GM23338 (cell line): Measurements from ENCODE around the gene ANKK1. TPM values are rescaled to one million over a fixed set of nuclear protein-coding genes. Genes with fewer than 3 reads are reported as not detected.
A peak's percentile ranks its signal among the peaks of the same experiment; 100 is the strongest.

Experiments used
- ATAC-seq: fragments of 200-7000 bp; cut with Tn5 transposase; 3 replicates; pipeline ENCODE4 v1.9.1; 2020
- DNase-seq: peaks from one replicate; pipeline ENCODE4 v3.0.0-alpha.2; 2015; ENCODE audit warnings: low spot score
- H2AFZ ChIP-seq: fragments of 200-600 bp; sonication (generic); 2 replicates; pipeline ENCODE4 v1.8.0; 2016; ENCODE audit warnings: antibody characterized with exemption, mild to moderate bottlenecking, moderate library complexity
- H3F3A ChIP-seq: fragments of 200-600 bp; sonication (generic); replicated peaks from 2 replicates; pipeline ENCODE4 v1.8.0; 2017; ENCODE audit warnings: antibody characterized with exemption, mixed run types, low read depth
- H3K27ac ChIP-seq: fragments of 200-600 bp; sonication (generic); 2 replicates; pipeline ENCODE4 v1.6.1; 2016; ENCODE audit warnings: low read depth
- H3K27me3 ChIP-seq: fragments of 200-600 bp; sonication (generic); 2 replicates; pipeline ENCODE4 v1.8.0; 2016; ENCODE audit warnings: mild to moderate bottlenecking, mixed run types, moderate library complexity; ENCODE audit not compliant: insufficient read depth
- H3K36me3 ChIP-seq: fragments of 200-600 bp; sonication (generic); 2 replicates; pipeline ENCODE4 v1.8.0; 2016; ENCODE audit warnings: mild to moderate bottlenecking; ENCODE audit not compliant: insufficient read depth
- H3K4me1 ChIP-seq: fragments of 200-600 bp; sonication (generic); 2 replicates; pipeline ENCODE4 v1.8.0; 2016; ENCODE audit warnings: mild to moderate bottlenecking, moderate library complexity; ENCODE audit not compliant: insufficient read depth
- H3K4me2 ChIP-seq: fragments of 200-600 bp; sonication (generic); 2 replicates; pipeline ENCODE4 v1.7.1; 2017; ENCODE audit warnings: mixed run types
- H3K4me3 ChIP-seq: fragments of 200-600 bp; sonication (generic); 2 replicates; pipeline ENCODE4 v1.6.1; 2016; ENCODE audit warnings: mixed run types
- H3K79me2 ChIP-seq: fragments of 200-600 bp; sonication (generic); replicated peaks from 2 replicates; pipeline ENCODE4 v1.8.0; 2017; ENCODE audit warnings: mild to moderate bottlenecking; ENCODE audit not compliant: insufficient read depth
- H3K9me2 ChIP-seq: fragments of 200-600 bp; sonication (generic); 2 replicates; pipeline ENCODE4 v1.8.0; 2017; ENCODE audit not compliant: insufficient read depth
- H4K20me1 ChIP-seq: fragments of 200-600 bp; sonication (generic); replicated peaks from 2 replicates; pipeline ENCODE4 v1.8.0; 2017; ENCODE audit warnings: mild to moderate bottlenecking; ENCODE audit not compliant: insufficient read depth
- H3K27ac Mint-ChIP-seq: 2 replicates; pipeline ENCODE4 v1.8.0; 2020; ENCODE audit warnings: inconsistent platforms, mild to moderate bottlenecking, moderate library complexity, mixed read lengths
- H3K27me3 Mint-ChIP-seq: 3 replicates; pipeline ENCODE4 v1.8.0; 2022; ENCODE audit warnings: low read depth, mild to moderate bottlenecking, moderate library complexity, mixed read lengths, inconsistent platforms; ENCODE audit not compliant: insufficient read depth, poor library complexity
- H3K36me3 Mint-ChIP-seq: 3 replicates; pipeline ENCODE4 v1.8.0; 2021; ENCODE audit warnings: low read depth, mild to moderate bottlenecking, inconsistent platforms, moderate library complexity, mixed read lengths
- H3K4me1 Mint-ChIP-seq: 3 replicates; pipeline ENCODE4 v1.8.0; 2020; ENCODE audit warnings: mild to moderate bottlenecking, inconsistent platforms, mixed read lengths
- H3K4me3 Mint-ChIP-seq: 3 replicates; pipeline ENCODE4 v1.8.0; 2021; ENCODE audit warnings: moderate library complexity, mild to moderate bottlenecking, inconsistent platforms, mixed read lengths
- H3K9me3 Mint-ChIP-seq: 3 replicates; pipeline ENCODE4 v1.8.0; 2020; ENCODE audit warnings: moderate library complexity, mild to moderate bottlenecking, inconsistent platforms, mixed read lengths
- CTCF ChIP-seq, 2 experiments: fragments of 200-600 bp in 1 of 2; sonication (generic) in 1 of 2; conservative IDR thresholded peaks; 2 replicates each; pipeline versions ENCODE4 v1.5.1 to v1.6.1; 2016 to 2017; ENCODE audit warnings: antibody characterized with exemption in 2 of 2, low read depth in 2 of 2, mild to moderate bottlenecking in 2 of 2, moderate library complexity in 1 of 2
- ETS1 ChIP-seq: IDR thresholded peaks from 2 replicates; pipeline ENCODE4 v1.6.1; 2016; ENCODE audit warnings: antibody characterized with exemption
- EZH2 ChIP-seq: fragments of 200-600 bp; sonication (generic); IDR thresholded peaks from one replicate; pipeline ENCODE4 v1.8.0; 2017; ENCODE audit warnings: antibody characterized with exemption, mild to moderate bottlenecking, low read depth; ENCODE audit not compliant: unreplicated experiment
- EZH2phosphoT487 ChIP-seq: fragments of 200-600 bp; sonication (generic); IDR thresholded peaks from one replicate; pipeline ENCODE4 v1.8.1; 2018; ENCODE audit warnings: antibody characterized with exemption; ENCODE audit not compliant: unreplicated experiment
- JUNB ChIP-seq: IDR thresholded peaks from one replicate; pipeline ENCODE4 v1.6.1; 2016; ENCODE audit warnings: antibody characterized with exemption; ENCODE audit not compliant: unreplicated experiment
- NANOG ChIP-seq: IDR thresholded peaks from 2 replicates; pipeline ENCODE4 v1.6.1; 2016; ENCODE audit warnings: antibody characterized with exemption, borderline replicate concordance
- POLR2AphosphoS5 ChIP-seq: IDR thresholded peaks from 2 replicates; pipeline ENCODE4 v1.6.1; 2016; ENCODE audit warnings: antibody characterized with exemption, low read depth
- REST ChIP-seq: IDR thresholded peaks from one replicate; pipeline ENCODE4 v1.6.1; 2018; ENCODE audit warnings: antibody characterized with exemption; ENCODE audit not compliant: unreplicated experiment
- STAT1 ChIP-seq: IDR thresholded peaks from one replicate; pipeline ENCODE4 v1.6.1; 2016; ENCODE audit warnings: antibody characterized with exemption; ENCODE audit not compliant: unreplicated experiment
- ZNF114 ChIP-seq: fragments of 250-450 bp; sonication (Bioruptor Pico); IDR thresholded peaks from 2 replicates; pipeline ENCODE4 v1.5.0; 2020; ENCODE audit warnings: mild to moderate bottlenecking, moderate library complexity
- ZNF331 ChIP-seq: fragments of 250-450 bp; sonication (Bioruptor Pico); IDR thresholded peaks from 2 replicates; pipeline ENCODE4 v1.5.0; 2020; ENCODE audit warnings: low read depth, mild to moderate bottlenecking, moderate library complexity
- polyA plus RNA-seq: library from polyadenylated mRNA; unstranded; fragments of >200 nt; fragmentation: Nextera tagmentation; extraction: Ambion mirVana; gene quantifications from 2 replicates; pipeline ENCODE4 v1.2.1, GENCODE V29; 2016
- total RNA-seq: library from RNA; depleted of rRNA; stranded (reverse); fragments of >200 nt; shearing (Covaris generic); gene quantifications from 2 replicates; pipeline ENCODE4 v1.2.3, GENCODE V29; 2014
- TF ChIP-seq, protein P1 (sequence below): fragments of 250-450 bp; sonication (Bioruptor Pico); IDR thresholded peaks from 2 replicates; pipeline ENCODE4 v1.5.0; 2020; ENCODE audit warnings: mild to moderate bottlenecking, moderate library complexity

Gene ANKK1
- total and polyA plus RNA-seq, 2 experiments from 2014 or later, result 0.08 to 0.14 TPM

DNA sequence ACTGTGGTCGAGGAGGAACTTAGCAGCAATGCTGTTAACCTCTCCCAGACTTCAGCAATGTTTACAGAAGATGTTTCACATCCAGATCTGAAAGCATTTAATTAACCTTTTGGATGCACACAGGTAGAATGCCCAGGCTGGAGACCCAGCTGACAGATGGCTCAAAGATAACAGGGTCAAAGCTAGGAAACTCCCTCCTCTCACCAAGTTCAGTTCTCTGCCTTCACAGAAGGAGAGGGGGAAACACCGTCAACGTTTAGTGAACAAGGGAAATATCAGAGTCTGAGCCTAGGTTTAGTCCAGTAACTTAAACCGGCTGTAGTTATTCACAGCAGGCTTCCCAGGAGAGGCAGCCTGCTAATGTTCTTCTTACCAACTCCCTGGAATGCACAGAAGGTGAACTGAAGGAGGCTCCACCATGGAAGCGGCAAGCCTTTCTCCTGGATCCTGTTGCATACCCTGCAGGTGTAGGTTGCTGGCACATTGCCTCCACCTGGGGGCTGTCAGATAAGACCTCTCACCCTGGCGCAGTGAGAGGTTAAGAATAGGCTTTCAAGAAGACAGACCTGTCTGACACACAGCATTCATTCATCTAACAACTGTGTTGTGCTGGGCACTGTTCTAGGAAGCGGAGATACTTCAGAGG lies 23.5 kb upstream of the ANKK1 start:
- Histone ChIP-seq H3K79me2 (no peaks in the 10 kb centered on the region), H3F3A (no peaks in the 10 kb centered on the region), H3K4me2 (no peak overlapping the region), H3K4me1 (no peaks in the 10 kb centered on the region), H3K36me3 (no peaks in the 10 kb centered on the region), H3K9me2 (peaks cover 5% of the 10 kb centered on the region; the same call in 1 of the 2 replicates), H4K20me1 (no peaks in the 10 kb centered on the region), H3K27ac (no peak overlapping the region), H3K27me3 (no peaks in the 10 kb centered on the region), H3K4me3 (no peak overlapping the region), H2AFZ (no peak overlapping the region)
- ATAC-seq, result peak; percentile 39
- Mint-ChIP-seq H3K4me3 (no peak overlapping the region), H3K27me3 (no peaks in the 10 kb centered on the region), H3K9me3 (no peaks in the 10 kb centered on the region), H3K36me3 (no peaks in the 10 kb centered on the region), H3K27ac (no peak overlapping the region), H3K4me1 (peaks cover 10% of the 10 kb centered on the region)
- peak; percentile 7 for DNase-seq
- TF ChIP-seq ETS1 (no peak), EZH2 (no peak), REST (no peak), ZNF114 (CRISPR knock-in tag) (no peak), STAT1 (no peak), JUNB (no peak), POLR2AphosphoS5 (no peak), CTCF (conservative IDR thresholded peaks at IDR 0.05; ENCODE audit: low read depth in 2 of 2) (no peak), NANOG (no peak), EZH2phosphoT487 (no peak), ZNF331 (CRISPR knock-in tag) (no peak)
- TF ChIP-seq, protein P1, sequence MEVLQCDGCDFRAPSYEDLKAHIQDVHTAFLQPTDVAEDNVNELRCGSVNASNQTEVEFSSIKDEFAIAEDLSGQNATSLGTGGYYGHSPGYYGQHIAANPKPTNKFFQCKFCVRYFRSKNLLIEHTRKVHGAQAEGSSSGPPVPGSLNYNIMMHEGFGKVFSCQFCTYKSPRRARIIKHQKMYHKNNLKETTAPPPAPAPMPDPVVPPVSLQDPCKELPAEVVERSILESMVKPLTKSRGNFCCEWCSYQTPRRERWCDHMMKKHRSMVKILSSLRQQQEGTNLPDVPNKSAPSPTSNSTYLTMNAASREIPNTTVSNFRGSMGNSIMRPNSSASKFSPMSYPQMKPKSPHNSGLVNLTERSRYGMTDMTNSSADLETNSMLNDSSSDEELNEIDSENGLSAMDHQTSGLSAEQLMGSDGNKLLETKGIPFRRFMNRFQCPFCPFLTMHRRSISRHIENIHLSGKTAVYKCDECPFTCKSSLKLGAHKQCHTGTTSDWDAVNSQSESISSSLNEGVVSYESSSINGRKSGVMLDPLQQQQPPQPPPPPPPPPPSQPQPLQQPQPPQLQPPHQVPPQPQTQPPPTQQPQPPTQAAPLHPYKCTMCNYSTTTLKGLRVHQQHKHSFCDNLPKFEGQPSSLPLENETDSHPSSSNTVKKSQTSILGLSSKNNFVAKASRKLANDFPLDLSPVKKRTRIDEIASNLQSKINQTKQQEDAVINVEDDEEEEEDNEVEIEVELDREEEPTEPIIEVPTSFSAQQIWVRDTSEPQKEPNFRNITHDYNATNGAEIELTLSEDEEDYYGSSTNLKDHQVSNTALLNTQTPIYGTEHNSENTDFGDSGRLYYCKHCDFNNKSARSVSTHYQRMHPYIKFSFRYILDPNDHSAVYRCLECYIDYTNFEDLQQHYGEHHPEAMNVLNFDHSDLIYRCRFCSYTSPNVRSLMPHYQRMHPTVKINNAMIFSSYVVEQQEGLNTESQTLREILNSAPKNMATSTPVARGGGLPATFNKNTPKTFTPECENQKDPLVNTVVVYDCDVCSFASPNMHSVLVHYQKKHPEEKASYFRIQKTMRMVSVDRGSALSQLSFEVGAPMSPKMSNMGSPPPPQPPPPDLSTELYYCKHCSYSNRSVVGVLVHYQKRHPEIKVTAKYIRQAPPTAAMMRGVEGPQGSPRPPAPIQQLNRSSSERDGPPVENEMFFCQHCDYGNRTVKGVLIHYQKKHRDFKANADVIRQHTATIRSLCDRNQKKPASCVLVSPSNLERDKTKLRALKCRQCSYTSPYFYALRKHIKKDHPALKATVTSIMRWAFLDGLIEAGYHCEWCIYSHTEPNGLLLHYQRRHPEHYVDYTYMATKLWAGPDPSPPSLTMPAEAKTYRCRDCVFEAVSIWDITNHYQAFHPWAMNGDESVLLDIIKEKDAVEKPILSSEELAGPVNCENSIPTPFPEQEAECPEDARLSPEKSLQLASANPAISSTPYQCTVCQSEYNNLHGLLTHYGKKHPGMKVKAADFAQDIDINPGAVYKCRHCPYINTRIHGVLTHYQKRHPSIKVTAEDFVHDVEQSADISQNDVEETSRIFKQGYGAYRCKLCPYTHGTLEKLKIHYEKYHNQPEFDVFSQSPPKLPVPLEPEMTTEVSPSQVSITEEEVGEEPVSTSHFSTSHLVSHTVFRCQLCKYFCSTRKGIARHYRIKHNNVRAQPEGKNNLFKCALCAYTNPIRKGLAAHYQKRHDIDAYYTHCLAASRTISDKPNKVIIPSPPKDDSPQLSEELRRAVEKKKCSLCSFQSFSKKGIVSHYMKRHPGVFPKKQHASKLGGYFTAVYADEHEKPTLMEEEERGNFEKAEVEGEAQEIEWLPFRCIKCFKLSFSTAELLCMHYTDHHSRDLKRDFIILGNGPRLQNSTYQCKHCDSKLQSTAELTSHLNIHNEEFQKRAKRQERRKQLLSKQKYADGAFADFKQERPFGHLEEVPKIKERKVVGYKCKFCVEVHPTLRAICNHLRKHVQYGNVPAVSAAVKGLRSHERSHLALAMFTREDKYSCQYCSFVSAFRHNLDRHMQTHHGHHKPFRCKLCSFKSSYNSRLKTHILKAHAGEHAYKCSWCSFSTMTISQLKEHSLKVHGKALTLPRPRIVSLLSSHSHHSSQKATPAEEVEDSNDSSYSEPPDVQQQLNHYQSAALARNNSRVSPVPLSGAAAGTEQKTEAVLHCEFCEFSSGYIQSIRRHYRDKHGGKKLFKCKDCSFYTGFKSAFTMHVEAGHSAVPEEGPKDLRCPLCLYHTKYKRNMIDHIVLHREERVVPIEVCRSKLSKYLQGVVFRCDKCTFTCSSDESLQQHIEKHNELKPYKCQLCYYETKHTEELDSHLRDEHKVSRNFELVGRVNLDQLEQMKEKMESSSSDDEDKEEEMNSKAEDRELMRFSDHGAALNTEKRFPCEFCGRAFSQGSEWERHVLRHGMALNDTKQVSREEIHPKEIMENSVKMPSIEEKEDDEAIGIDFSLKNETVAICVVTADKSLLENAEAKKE, result no peak
